Neural cell (in vitro differentiated cells): ENCODE measurements around the gene ANO3.

Source experiments
- EP300 ChIP-seq: fragments of 450-650 bp; conservative IDR thresholded peaks from 2 replicates; pipeline ENCODE4 v1.6.1; 2014; ENCODE audit warnings: antibody characterized with exemption, mild to moderate bottlenecking, moderate library complexity; ENCODE audit not compliant: poor library complexity, severe bottlenecking
- EZH2 ChIP-seq: fragments of 200-600, 300-800 bp; shearing (Covaris generic), sonication (generic); IDR thresholded peaks from 2 replicates; pipeline ENCODE4 v1.6.1; 2014; ENCODE audit warnings: antibody characterized with exemption, low read length, borderline replicate concordance, mild to moderate bottlenecking; ENCODE audit not compliant: insufficient read depth, poor library complexity, severe bottlenecking
- POLR2AphosphoS5 ChIP-seq: IDR thresholded peaks from 2 replicates; pipeline ENCODE4 v1.6.1; 2012
- SMC3 ChIP-seq: fragments of 450-650 bp; conservative IDR thresholded peaks from 2 replicates; pipeline ENCODE4 v1.6.1; 2014; ENCODE audit warnings: antibody characterized with exemption, mild to moderate bottlenecking, moderate library complexity; ENCODE audit not compliant: poor library complexity
- TAF1 ChIP-seq: IDR thresholded peaks from 2 replicates; pipeline ENCODE4 v1.6.1; 2012; ENCODE audit warnings: low read depth
- TF ChIP-seq, protein P1 (sequence below): fragments of 450-650 bp; IDR thresholded peaks from 2 replicates; pipeline ENCODE4 v1.5.1; 2014; ENCODE audit warnings: antibody characterized with exemption, mild to moderate bottlenecking, moderate library complexity; ENCODE audit not compliant: poor library complexity, severe bottlenecking

DNA sequence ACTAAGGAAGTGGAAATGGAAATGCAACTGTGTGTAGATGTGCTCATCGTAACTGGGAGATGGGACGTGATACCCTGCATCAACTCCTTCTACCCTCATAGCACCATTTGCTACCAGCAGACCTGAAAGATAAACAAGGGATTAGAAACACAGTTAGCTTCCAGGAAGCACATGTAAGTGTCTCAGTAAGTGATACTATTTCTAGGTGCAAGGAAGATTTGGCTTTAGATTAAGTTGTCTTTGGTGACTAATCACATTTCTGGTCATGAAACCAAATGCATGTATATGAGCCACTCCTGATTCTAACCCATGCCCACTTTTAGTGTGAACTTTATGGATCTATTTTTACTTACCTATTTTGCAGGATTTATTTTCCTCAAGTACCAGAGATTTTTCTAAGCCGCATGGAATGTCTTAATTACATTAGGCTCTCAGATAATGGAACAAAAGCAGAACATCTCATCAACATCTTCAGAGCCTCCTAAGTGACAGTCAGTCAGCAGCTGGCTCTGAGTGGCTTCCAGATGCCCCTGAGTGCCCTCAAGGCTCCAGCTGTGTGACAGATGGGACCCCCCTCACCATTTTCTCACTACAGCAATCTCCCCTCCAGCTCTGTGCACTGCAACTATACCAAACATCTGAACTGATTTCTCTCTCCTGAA lies 368.8 kb downstream of the ANO3 start:
- TF ChIP-seq POLR2AphosphoS5 (no peak), EP300 (no peak), EZH2 (no peak), SMC3 (no peak), TAF1 (no peak)
- TF ChIP-seq, protein P1, sequence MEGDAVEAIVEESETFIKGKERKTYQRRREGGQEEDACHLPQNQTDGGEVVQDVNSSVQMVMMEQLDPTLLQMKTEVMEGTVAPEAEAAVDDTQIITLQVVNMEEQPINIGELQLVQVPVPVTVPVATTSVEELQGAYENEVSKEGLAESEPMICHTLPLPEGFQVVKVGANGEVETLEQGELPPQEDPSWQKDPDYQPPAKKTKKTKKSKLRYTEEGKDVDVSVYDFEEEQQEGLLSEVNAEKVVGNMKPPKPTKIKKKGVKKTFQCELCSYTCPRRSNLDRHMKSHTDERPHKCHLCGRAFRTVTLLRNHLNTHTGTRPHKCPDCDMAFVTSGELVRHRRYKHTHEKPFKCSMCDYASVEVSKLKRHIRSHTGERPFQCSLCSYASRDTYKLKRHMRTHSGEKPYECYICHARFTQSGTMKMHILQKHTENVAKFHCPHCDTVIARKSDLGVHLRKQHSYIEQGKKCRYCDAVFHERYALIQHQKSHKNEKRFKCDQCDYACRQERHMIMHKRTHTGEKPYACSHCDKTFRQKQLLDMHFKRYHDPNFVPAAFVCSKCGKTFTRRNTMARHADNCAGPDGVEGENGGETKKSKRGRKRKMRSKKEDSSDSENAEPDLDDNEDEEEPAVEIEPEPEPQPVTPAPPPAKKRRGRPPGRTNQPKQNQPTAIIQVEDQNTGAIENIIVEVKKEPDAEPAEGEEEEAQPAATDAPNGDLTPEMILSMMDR: no peak
